HG02588 (cell line): ENCODE data around the gene HSPA4L.

Experiments used
- ATAC-seq: cut with Tn5 transposase; IDR thresholded peaks from one replicate; pipeline ENCODE4 v1.9.1; 2021; ENCODE audit warnings: mild to moderate bottlenecking, moderate library complexity; ENCODE audit not compliant: unreplicated experiment

Gene HSPA4L

DNA sequence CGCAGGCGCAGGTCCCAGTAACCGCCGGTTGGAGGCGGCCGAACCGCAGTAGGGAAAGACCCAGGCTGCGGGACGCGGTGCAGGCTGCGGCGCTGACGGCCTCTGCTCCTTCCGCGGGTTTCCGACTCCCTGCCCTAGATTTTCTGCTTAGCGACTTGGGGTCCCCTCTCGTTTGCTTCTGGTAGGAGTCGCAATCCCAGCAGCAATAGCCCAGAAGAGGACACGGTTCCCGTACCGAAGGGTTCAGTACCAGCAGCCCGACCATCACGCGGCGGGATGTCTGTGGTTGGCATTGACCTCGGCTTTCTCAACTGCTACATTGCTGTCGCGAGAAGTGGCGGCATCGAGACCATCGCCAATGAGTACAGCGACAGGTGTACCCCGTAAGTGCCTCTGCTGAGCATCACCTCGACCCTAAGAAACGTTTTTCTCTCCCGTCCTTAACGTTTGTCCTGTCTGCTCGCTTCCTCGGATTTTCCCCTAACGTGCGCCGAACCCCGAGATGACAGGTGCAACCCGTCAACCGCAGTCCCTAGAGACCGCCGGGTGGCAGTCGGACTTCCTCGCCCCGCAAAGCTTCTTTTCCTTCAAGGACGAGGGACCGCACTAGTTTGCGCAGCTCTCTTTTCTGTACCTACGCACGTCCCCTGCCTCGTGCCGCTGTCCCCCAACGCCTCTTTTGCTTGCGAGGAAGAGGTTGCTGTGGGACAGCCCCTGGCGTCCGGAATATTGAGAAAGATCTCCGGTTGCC lies at the start of gene HSPA4L:
TSS of gene HSPA4L (plus strand) at position 48 of the 751 bp plus-strand sequence. CDS start at position 277, 229 bp downstream.
- ATAC-seq = peak; percentile 39

GRCh38 chr4:127732623-127733328 lies 49.3 kb upstream of the HSPA4L start:
- peak; percentile 64 for ATAC-seq

GRCh38 chr4:127734976-127735375 lies 47.1 kb upstream of the HSPA4L start:
- ATAC-seq = no peak

DNA sequence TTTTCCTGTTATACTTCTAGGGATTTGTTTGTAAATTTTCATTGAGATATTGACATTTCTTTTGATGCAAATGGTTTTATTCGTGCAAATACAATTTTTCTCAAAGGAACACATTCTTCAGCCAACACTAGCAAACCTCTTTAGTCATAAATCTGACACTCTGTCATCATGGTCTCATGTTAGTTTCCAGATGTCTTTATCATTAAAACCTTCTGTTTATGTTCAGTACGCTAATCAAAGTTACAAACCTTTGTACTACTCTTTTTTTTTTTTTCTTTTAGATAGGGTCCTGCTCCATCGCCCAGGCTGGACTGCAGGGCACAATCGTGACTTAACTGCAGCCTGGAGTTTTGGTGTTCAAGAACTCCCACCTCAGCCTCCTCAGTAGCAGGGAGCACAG lies 44.8 kb upstream of the HSPA4L start:
- ATAC-seq = no peak

DNA sequence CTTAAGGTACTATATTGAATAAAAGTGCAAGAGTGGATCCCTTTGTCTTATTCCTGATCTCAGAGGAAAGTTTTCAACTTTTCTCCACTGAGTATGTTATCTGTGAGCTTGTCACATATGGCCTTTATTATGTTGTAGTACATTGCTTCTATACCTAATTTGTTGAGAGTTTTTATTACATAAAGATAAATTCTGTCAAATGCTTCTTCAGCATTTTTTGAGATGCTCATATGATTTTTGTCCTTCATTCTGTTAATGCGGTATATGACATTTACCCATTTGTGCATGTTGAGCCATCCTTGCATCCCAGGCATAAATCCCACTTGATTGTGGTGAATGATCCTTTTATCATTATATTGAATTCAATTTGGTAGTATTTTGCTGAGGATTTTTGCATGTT lies 40.9 kb upstream of the HSPA4L start:
- ATAC-seq = no peak

DNA sequence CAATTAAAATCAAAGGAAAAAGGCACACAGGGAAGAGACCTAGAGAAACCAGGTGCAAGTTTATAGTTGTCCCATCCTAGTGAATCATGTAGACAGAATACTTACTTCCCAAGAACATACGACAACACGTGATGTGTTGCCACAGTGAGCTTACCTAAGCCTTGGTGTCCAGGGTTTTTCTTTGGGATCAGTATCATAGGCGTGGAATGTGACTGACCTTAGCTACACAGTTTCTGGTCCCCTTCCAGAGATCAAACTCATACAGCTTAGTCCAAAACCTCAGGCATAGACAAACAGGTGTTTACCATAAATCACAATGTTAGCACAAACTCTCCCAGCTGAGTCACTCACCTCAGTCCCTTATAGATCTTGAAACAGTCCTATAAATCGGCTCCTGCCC lies 34.2 kb upstream of the HSPA4L start:
- no peak for ATAC-seq

DNA sequence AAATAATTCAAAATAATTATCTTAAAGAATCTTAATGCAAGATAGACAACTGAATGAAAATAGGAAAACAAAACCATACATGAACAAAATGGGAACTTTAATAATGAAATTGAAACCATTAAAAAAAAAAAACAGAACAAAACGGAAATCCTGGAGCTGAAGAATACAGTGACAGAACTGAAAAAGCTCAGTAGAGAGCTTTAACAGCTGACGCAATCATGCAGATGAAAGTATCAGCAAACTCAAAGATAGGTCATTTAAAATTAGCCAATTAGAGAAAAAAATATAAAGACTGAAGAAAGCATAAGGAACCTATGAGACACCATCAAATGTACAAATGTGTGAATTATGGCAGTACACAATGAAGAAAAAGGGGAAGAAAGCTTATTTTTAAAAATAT lies 33.2 kb upstream of the HSPA4L start:
- ATAC-seq = no peak

DNA sequence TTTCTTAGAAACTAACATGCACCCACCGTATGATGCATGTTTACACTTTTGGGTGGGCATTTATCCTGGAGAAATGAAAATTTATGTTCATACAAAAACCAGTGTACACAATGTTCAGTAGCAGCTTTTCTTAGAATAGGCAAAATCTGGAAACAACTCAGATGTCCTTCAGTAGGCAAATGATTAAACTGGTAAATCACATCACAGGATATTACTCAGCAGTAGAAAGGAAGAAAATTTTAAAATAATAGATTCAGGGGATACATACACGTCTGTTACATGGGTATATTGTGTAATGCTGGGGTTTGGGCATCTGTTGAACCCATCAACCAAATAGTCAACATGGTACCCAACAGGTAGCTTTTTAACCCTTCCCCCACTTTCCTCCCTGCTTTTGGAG lies 25.2 kb upstream of the HSPA4L start:
- ATAC-seq = no peak

- ATAC-seq = no peak
These were observed 22.8 kb upstream of the HSPA4L start for GRCh38 chr4:127759228-127759820.

- ATAC-seq = no peak
These were observed 22.2 kb upstream of the HSPA4L start for GRCh38 chr4:127759893-127760292.

DNA sequence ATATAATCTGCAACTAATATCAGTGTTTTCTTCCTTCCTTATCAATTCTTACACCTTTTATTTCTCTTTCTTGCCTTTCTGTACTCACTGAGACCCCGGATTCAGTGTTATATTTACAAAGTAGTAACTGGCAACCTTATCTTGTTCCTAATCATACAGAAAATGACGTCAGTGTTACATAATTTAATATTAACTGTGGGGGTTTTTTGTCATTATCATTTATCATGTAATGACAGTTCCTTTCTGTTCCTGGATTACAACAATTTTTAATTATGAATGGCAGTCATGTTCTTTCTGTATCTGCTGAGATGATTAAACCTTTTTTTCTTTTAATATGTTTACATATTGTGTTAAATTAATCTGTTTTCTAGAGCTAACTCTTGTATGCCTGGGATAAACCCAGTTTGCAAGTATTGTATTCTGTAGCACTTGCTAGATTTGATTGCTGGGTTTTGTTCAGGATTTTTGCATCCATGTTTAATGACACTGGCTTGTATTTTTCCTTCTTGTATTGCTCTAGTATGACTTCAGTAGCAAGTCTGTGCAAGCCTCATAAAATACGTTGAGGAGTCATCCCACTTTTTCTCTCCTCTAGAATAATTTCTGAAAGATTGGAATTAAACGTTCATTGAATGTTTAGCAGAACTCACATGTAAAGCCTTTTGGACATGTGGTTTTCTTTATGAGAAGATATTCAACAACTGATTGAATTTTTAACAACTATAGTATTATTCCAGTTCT lies 10.4 kb upstream of the HSPA4L start:
- no peak for ATAC-seq

GRCh38 chr4:127772769-127773671 lies 9.1 kb upstream of the HSPA4L start:
- ATAC-seq = no peak

GRCh38 chr4:127775843-127776242 lies 6.3 kb upstream of the HSPA4L start:
- ATAC-seq = no peak

- ATAC-seq = no peak
These were observed 5.5 kb upstream of the HSPA4L start for GRCh38 chr4:127776620-127777019.

- ATAC-seq = no peak
These were observed 4.6 kb upstream of the HSPA4L start for GRCh38 chr4:127777487-127777886.

DNA sequence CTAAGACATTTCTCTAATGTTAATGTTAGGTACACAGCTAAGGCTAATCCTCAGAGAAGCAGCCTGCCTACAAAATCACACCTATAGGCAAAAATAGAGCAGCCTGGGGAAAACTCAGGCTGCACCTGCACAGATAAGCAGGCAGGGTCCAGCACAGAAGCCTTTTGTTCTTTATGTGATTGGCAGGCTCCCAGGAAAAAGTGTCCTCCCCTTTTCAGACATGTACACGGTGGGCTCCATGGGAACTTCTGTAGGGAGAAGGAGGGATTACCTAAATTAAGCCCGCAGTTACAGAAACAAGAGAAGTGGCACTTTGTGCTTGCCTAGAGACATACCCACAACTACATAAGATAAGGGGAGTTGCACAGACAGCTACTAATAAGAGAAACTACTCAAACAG lies 4.0 kb upstream of the HSPA4L start:
- ATAC-seq = no peak

GRCh38 chr4:127780598-127780997 lies 1.5 kb upstream of the HSPA4L start:
- ATAC-seq = no peak

GRCh38 chr4:127781300-127782024 lies 660 bp upstream of the HSPA4L start:
- ATAC-seq = peak; percentile 30

DNA sequence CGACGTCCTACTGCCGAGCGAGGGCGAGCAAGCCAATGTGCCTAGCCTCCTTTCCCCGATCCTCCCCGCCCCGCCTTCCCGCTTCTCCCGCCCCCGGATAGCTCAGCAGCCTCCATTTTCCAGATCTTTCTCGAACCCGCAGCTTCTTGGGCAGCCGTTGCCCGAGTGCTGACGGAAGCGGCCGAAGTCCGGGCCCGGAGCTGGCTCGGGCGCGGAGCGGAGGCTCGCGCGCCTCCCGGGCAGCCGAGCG lies 172 bp upstream of the HSPA4L start:
- peak; percentile 78 for ATAC-seq
